ENCODE results near the gene ZBTB42.

GRCh38 chr14:104841730-104842129 is 40.8 kb downstream of the ZBTB42 start:
- TF ChIP-seq CTCF (IDR thresholded peaks at IDR 0.05) (no peak), EP300 (IDR thresholded peaks at IDR 0.05) (no peak)

Data from ovary (tissue), 3 donors.